ENCODE measurements around the gene SLC5A1.

GRCh38 chr22:32037236-32037635 is 5.8 kb upstream of the SLC5A1 start:
- TF ChIP-seq CTCF (IDR thresholded peaks at IDR 0.05) (no peak), POLR2A (IDR thresholded peaks at IDR 0.05) (no peak)

Data from uterus (tissue), 2 donors.